SK-N-MC (cell line): ENCODE results near the gene QSER1.
"Not testable (repeated sequence)": the region's sequence is repeated elsewhere in the genome, so short reads cannot be mapped to it uniquely, and the experiment has no call there.

ENCODE experiments used
- DNase-seq: peaks from one replicate; pipeline ENCODE4 v3.0.0-alpha.2; 2011; ENCODE audit warnings: low read depth, low spot score
- H3K27ac ChIP-seq: fragments of 200-600 bp; sonication (generic); 2 replicates; pipeline ENCODE4 v1.5.1; 2016; ENCODE audit warnings: mixed run types
- H3K36me3 ChIP-seq: fragments of 200-600 bp; sonication (generic); 2 replicates; pipeline ENCODE4 v1.6.1; 2017; ENCODE audit warnings: antibody characterized with exemption, low read length, mixed read lengths; ENCODE audit not compliant: insufficient read depth
- H3K4me3 ChIP-seq: fragments of 200-600 bp; sonication (generic); 2 replicates; pipeline ENCODE4 v1.5.1; 2016
- H3K9ac ChIP-seq: fragments of 200-600 bp; sonication (generic); 2 replicates; pipeline ENCODE4 v1.8.0; 2017; ENCODE audit warnings: mixed run types, mixed read lengths; ENCODE audit not compliant: insufficient read length
- H3K9me3 ChIP-seq: fragments of 200-600 bp; sonication (generic); 2 replicates; pipeline ENCODE4 v1.6.1; 2017; ENCODE audit warnings: low read depth, mild to moderate bottlenecking, antibody characterized with exemption, low read length, moderate library complexity, mixed read lengths
- EZH2 ChIP-seq: fragments of 200-600 bp; sonication (generic); IDR thresholded peaks from one replicate; pipeline ENCODE4 v1.6.1; 2017; ENCODE audit warnings: antibody characterized with exemption
- FOXP2 ChIP-seq: optimal IDR thresholded peaks from 2 replicates; pipeline ENCODE3; 2011; ENCODE audit warnings: mild to moderate bottlenecking, moderate library complexity; ENCODE audit not compliant: insufficient read depth; ENCODE audit errors: extremely low read length, control extremely low read depth
- POLR2AphosphoS5 ChIP-seq: IDR thresholded peaks from 2 replicates; pipeline ENCODE4 v1.6.1; 2012; ENCODE audit warnings: mild to moderate bottlenecking, low read depth, low read length, borderline replicate concordance

QSER1 gene

DNA sequence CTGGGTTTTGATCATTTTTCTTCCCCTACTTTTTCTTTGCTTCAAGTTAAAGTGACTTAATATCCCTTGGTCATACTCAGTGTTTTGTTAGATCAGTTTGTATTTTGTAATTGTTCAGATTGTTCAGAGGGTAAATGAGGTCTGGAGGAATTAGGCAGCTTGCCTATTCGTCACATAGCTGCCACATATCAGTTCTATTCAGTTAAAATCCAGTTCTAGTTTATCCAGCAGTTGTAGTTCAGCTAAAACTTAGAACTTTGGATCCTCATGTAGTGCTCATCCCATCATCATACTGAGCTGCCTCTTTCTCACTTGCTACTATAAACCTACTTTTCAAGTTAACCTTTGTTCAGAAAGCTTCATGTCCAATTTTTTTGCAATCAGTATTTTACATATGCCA is 75.9 kb downstream of the QSER1 start:
- no peak for DNase-seq
- H3K36me3 ChIP-seq, result 0 out of 2 replicates have a peak, but pooled peaks cover 5% of the 10 kb centered on the region
- H3K9me3 ChIP-seq, result no peaks in the 10 kb centered on the region
- no peak overlapping the region for H3K9ac ChIP-seq
- TF ChIP-seq EZH2, result no peak
- no peak for TF ChIP-seq POLR2AphosphoS5
- no peak for TF ChIP-seq FOXP2
- H3K27ac ChIP-seq, result no peak overlapping the region
- H3K4me3 ChIP-seq, result no peak overlapping the region

DNA sequence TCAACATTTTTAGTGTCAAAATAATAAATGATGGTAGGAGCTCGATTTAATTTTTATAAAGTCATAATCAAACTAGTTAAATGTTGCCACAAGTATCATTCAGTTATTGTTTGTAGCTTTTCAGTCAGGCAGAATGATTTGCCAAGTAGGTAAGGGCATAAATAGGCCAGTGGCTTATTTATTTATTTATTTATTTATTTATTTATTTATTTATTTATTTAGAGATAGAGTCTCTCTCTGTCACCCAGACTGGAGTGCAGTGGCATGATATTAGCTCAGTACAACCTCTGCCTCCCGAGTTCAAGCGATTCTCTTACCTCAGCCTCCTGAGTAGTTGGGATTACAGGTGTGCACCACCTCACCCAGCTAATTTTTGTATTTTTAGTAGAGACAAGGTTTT is 79.6 kb downstream of the QSER1 start:
- not testable (repeated sequence) for H3K4me3 ChIP-seq

DNA sequence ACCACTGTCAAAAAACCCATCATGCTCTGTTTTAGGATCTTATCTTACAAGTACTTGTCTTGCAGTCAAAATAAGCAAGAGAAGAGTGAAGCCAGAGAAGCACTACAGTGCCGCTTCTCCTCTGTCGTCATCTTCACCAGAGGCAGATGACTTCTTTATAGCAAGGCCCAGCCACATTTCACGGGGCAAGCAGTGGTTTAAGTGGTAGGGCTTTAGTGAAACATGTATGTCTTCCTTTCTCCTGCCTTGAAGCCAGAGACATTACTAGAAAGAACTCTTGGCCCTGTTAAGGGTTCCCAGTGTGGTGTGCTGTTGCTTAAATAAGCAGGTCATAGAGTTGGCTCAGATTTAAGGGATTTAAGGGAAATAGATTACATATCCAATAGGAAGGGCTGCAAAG is 80.2 kb downstream of the QSER1 start:
- Histone ChIP-seq H3K36me3 (peaks cover 13% of the 10 kb centered on the region; the same call in 1 of the 2 replicates), H3K4me3 (no peak overlapping the region), H3K27ac (no peak overlapping the region), H3K9me3 (no peaks in the 10 kb centered on the region), H3K9ac (no peak overlapping the region)
- TF ChIP-seq POLR2AphosphoS5, result no peak
- no peak for TF ChIP-seq EZH2
- no peak for TF ChIP-seq FOXP2
- DNase-seq, result no peak

More for the DNA sequence above, 79.6 kb downstream of the QSER1 start:
- H3K9me3 ChIP-seq, H3K27ac ChIP-seq, H3K36me3 ChIP-seq, DNase-seq, H3K9ac ChIP-seq: not testable (repeated sequence)

DNA sequence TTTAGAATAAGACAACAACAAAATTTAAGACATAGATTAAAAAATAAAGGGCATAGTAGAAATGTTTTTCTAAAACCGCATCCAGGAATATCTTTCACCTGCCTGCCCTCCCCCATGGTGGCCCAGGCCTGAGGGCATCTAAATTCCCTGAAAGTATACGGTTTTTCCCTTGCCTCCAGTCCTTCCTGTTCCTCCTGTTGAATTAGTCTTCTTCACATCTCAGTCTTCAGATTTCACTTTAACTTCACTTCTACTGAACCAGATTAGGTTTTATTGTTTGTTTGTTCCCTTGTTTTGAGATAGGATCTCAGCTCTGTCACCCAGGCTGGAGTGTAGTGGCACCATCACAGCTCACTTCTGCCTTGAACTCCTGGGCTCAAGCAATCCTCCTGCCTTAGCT is 90.0 kb downstream of the QSER1 start:
- H3K9ac ChIP-seq, result no peak overlapping the region
- H3K27ac ChIP-seq, result no peak overlapping the region
- no peak for DNase-seq
- H3K36me3 ChIP-seq, result peaks cover 4% of the 10 kb centered on the region; the same call in 1 of the 2 replicates
- no peak overlapping the region for H3K4me3 ChIP-seq
- H3K9me3 ChIP-seq, result no peaks in the 10 kb centered on the region
- TF ChIP-seq EZH2, result no peak
- TF ChIP-seq POLR2AphosphoS5, result no peak
- no peak for TF ChIP-seq FOXP2

DNA sequence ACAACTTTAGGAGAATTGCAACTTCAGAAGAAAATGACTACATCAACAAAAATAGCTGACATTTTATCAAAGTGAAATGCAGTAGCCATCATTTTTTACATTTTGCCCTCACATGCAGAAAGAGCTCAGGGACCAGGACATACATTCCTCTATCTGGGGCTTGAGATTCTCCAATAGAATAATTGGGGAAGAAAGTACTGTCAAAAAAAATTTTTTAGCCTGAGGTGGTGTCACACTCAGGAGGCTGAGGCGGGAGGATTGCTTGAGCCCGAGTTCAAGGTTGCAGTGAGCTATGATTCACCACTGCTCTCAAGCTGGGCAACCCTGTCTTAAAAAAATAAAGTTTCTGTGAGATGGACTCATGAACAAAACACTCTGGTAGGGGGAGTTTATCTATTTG is 90.9 kb downstream of the QSER1 start:
- Histone ChIP-seq H3K9ac (no peak overlapping the region), H3K27ac (no peak overlapping the region), H3K9me3 (no peaks in the 10 kb centered on the region), H3K4me3 (no peak overlapping the region), H3K36me3 (no peaks in the 10 kb centered on the region)
- no peak for DNase-seq
- TF ChIP-seq EZH2 (no peak), POLR2AphosphoS5 (no peak), FOXP2 (no peak)

DNA sequence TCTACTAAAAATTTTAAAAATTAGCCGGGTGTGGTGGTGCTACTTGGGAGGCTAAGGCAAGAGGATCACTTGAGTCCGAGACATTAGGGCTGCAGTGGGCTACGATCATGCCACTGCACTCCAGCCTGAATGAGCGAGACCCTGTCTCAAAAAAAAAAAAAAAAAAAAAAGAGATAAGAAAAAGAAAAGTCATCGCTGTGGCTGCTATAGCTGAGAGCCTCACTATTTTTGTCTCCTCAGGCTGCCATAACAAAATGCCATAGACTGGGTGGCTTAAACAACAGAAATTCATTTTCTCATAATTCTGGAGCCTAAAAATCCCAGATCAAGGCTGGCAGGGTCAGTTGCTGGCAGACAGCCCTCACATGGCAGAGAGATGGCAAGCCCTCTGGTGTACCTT is 93.0 kb downstream of the QSER1 start:
- no peak overlapping the region for H3K9ac ChIP-seq
- H3K27ac ChIP-seq, result no peak overlapping the region
- no peak overlapping the region for H3K4me3 ChIP-seq
- no peaks in the 10 kb centered on the region for H3K36me3 ChIP-seq
- no peaks in the 10 kb centered on the region for H3K9me3 ChIP-seq
- DNase-seq, result no peak
- no peak for TF ChIP-seq FOXP2

DNA sequence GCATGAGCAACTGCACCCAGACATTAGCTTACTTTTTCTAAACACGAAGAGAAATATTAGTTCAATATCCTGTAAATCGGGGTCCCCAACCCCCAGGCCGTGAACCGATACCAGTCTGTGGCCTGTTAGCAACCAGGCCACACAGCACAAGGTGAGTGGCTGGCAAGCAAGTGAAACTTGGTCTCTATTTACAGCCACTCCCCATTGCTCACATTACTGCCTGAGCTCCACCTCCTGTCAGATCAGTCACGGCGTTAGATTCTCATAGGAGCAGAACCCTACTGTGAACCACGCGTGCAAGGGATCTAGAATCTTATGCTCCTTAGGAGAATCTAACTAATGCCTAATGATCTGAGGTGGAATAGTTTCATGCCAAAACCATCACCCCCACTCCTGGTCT is 95.2 kb downstream of the QSER1 start:
- no peak for DNase-seq
- Histone ChIP-seq H3K9ac (no peak overlapping the region), H3K27ac (no peak overlapping the region), H3K9me3 (no peaks in the 10 kb centered on the region), H3K36me3 (no peaks in the 10 kb centered on the region), H3K4me3 (no peak overlapping the region)
- no peak for TF ChIP-seq FOXP2
- no peak for TF ChIP-seq EZH2
- TF ChIP-seq POLR2AphosphoS5, result no peak

DNA sequence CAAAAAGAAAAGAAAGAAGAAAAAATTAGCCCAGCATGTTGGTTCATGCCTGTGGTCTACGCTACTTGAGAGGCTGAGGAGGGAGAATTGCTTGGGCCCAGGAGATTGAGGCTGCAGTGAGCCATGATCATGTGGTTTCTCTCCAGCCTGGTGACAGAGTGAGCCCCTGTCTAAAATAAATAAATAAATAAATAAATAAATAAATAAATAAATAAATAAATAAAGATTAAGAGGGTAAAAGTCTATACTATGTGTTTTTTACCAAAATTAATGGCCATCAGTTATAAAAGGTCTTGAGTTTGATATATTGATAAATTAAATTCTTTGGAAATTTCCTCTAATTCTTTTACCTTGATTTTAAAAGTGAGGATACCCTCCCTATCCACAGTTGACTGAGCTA is 97.9 kb downstream of the QSER1 start:
- Histone ChIP-seq H3K36me3 (no peaks in the 10 kb centered on the region), H3K27ac (no peak overlapping the region), H3K4me3 (no peak overlapping the region), H3K9me3 (no peaks in the 10 kb centered on the region), H3K9ac (no peak overlapping the region)
- TF ChIP-seq POLR2AphosphoS5, result no peak
- no peak for TF ChIP-seq FOXP2
- no peak for TF ChIP-seq EZH2
- no peak for DNase-seq

DNA sequence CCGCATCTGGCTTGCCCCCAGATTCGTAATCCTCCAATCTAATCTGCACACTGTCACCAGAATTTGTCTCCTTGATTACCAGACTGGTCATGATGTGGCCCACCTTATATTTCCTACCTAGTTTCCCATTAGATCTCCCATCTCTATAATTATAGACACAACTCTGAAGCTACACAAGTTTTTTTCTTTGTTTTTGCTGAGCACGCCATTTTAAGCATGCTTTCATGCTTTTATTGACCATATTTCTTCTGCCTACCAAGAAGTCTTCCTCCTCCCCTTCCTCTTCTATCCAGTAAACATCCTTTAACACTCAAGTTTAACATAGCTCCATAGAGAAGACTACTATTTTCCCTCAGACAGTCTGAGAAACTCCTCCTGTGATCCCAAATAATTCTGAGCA is 98.8 kb downstream of the QSER1 start:
- no peaks in the 10 kb centered on the region for H3K36me3 ChIP-seq
- no peak overlapping the region for H3K9ac ChIP-seq
- DNase-seq, result no peak
- no peaks in the 10 kb centered on the region for H3K9me3 ChIP-seq
- TF ChIP-seq FOXP2 (no peak), EZH2 (no peak), POLR2AphosphoS5 (no peak)
- H3K4me3 ChIP-seq, result no peak overlapping the region
- H3K27ac ChIP-seq, result no peak overlapping the region

DNA sequence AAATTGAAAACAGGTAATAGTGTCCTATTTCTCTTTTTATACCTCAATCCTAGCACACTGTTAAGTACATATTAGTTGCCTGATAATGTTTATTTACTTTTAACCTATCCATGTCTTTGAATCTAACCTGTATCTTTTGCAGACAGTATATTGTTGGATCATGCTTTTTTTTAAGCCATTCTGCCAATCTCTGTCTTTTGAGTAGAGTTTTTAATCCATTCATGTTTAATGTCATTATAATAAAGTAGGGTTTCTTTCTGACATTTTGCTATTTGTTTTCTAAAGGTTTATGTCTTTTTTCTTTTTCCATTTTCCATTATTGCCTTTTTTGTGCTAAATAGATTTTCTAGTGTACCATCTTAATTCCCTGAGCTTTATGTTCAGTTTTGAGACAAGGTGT is 99.3 kb downstream of the QSER1 start:
- Histone ChIP-seq H3K36me3 (no peaks in the 10 kb centered on the region), H3K4me3 (no peak overlapping the region), H3K27ac (no peak overlapping the region), H3K9me3 (no peaks in the 10 kb centered on the region), H3K9ac (no peak overlapping the region)
- TF ChIP-seq FOXP2, result no peak
- TF ChIP-seq EZH2, result no peak
- no peak for TF ChIP-seq POLR2AphosphoS5
- no peak for DNase-seq
